Gastrocnemius medialis (tissue), 4 donors: Measurements from ENCODE around the gene MAB21L3.

ENCODE experiments used
- POLR2A ChIP-seq, 2 donors: fragments of 450-650 bp; IDR thresholded peaks; one replicate each; pipeline ENCODE4 v1.6.1; 2017; ENCODE audit warnings: antibody characterized with exemption in 2 of 2, mild to moderate bottlenecking in 2 of 2, moderate library complexity in 2 of 2
- TF ChIP-seq, protein P1 (sequence below), 5 experiments: fragments of 450-650 bp in 3 of 5; fragments of 200-600 bp in 2 of 5; sonication (generic) in 2 of 5; IDR thresholded peaks in 4 of 5; conservative IDR thresholded peaks in 1 of 5; 1 replicate in 4 of 5; 2 replicates in 1 of 5; pipeline ENCODE4 v1.5.1; 2016 to 2019; ENCODE audit warnings: antibody characterized with exemption in 5 of 5, mild to moderate bottlenecking in 3 of 5, moderate library complexity in 3 of 5

DNA sequence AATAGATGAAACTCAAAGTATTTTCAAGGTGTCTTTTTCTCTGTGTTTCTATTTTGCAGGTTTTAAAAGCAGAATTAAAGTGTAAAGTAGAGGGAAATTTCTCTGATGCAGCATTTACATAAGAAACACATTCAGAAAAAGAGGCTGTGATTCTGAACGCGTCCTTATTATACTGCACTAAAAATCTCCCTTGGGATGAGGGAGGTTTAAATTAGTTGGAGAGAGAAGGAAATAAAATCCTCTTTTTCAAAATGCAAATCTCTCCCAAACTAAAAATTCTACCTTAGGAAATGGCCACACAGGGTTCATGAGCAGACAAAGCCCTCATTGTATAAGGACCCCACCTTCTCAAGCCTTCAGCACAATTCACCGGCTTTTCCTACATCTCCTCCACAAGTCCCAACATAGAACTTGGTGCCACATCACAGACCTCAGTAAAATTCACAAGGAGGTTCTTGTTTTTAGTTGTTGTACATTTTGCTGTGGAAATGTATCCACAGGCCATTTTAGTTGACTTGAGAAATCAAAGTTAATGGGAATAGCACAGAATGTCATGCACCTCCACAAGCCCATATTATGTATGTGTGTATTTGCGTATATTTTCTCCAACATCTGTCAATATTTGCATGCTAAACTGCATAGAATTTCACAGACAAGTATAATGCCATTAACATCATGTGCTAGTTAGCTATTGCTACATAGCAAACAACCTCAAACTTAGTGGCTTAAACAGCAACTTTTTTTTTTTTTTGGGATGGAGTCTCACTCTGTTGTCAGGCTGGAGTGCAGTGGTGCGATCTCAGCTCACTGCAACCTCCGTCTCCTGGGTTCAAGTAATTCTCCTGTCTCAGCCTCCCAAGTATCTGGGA is 59.8 kb downstream of the MAB21L3 start:
- TF ChIP-seq, protein P1, sequence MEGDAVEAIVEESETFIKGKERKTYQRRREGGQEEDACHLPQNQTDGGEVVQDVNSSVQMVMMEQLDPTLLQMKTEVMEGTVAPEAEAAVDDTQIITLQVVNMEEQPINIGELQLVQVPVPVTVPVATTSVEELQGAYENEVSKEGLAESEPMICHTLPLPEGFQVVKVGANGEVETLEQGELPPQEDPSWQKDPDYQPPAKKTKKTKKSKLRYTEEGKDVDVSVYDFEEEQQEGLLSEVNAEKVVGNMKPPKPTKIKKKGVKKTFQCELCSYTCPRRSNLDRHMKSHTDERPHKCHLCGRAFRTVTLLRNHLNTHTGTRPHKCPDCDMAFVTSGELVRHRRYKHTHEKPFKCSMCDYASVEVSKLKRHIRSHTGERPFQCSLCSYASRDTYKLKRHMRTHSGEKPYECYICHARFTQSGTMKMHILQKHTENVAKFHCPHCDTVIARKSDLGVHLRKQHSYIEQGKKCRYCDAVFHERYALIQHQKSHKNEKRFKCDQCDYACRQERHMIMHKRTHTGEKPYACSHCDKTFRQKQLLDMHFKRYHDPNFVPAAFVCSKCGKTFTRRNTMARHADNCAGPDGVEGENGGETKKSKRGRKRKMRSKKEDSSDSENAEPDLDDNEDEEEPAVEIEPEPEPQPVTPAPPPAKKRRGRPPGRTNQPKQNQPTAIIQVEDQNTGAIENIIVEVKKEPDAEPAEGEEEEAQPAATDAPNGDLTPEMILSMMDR (IDR thresholded peaks at IDR 0.05 in 4 of 5, conservative IDR thresholded peaks at IDR 0.05 in 1 of 5): no peak
- TF ChIP-seq POLR2A (IDR thresholded peaks at IDR 0.05): no peak
